GM19328 (cell line): ENCODE results near the gene LRRC34.

ENCODE experiments used
- ATAC-seq: cut with Tn5 transposase; IDR thresholded peaks from one replicate; pipeline ENCODE4 v1.9.1; 2021; ENCODE audit warnings: mild to moderate bottlenecking, moderate library complexity; ENCODE audit not compliant: unreplicated experiment

Gene LRRC34

DNA sequence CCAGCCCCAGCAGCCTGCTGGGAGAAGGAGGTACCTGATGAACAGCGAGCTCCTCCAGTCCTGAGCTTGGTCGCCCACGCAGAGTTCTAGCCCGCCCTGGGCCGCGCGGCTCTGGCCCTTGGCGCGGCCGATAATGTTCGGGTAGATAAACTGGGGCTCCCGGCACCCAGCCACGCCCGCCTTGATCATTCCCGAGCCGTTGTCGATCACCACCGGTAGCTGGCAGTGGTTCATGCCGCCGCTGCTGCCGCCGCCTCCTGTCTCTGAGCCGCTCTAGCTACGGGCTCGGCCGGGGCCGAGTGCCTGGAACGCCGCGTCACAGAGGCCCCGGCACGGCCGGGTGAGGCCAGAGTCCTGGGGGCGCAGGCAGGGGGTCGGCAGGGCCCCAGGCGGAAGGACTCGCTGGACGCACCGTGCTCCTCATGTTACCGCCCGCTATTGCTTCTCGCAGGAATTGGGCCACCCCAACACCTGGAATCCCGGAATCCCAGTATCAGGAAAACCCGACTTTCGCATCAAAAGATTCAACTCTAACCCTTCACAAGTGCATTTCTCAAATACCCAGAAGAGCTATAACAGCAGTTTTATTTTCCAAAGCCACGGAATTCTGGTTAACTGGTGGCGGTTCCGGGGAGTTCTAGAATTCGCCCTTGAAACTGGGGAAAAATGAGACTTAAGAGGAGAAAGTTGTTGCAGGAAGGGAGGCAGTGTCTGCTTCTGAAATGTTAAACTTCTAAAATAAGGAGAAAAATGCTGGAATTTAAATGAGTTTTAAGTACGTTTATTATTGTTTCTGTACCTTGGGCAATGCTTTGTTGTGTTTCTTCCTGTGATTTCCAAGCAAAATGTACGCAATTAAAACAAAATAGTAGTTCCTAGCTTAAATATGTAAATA lies 43.2 kb downstream of the LRRC34 start, which contains the start of gene ACTRT3:
ACTRT3 (minus strand) TSS at position 275 of the 895 bp plus-strand sequence; CDS start at position 234, 41 bp downstream.
- ATAC-seq: peak; percentile 19

DNA sequence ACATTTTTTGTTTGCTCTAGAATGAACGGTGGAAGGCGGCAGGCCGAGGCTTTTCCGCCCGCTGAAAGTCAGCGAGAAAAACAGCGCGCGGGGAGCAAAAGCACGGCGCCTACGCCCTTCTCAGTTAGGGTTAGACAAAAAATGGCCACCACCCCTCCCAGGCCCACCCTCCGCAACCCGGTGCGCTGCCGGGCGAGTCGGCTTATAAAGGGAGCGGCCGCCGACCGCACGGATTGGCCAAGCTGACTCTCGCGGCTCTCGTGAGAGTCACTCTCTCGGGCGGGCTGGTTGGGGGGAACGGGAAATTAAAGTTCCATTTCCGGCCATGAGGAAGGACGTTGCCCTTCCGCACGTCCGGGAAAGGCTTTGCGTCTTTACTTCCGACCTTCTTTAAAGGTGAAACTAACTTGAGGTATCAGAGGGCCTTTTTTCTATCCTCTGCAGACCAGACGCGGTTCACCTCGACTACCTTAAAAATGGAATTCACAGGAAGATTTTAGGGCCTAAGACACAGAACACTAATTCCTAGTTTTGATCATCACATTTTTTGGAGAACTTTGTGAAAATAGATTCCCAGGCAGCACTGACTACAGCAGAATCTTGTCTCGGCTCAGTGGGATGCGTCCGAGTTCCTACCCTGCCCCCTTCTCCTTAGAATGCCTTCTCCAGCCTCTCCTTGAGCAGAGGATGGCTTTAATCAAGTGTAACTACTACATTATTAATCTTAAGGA lies 47.7 kb downstream of the LRRC34 start, which contains the start of gene TERC:
TERC (minus strand) TSS at position 179 of the 731 bp plus-strand sequence.
- peak; percentile 68 for ATAC-seq

DNA sequence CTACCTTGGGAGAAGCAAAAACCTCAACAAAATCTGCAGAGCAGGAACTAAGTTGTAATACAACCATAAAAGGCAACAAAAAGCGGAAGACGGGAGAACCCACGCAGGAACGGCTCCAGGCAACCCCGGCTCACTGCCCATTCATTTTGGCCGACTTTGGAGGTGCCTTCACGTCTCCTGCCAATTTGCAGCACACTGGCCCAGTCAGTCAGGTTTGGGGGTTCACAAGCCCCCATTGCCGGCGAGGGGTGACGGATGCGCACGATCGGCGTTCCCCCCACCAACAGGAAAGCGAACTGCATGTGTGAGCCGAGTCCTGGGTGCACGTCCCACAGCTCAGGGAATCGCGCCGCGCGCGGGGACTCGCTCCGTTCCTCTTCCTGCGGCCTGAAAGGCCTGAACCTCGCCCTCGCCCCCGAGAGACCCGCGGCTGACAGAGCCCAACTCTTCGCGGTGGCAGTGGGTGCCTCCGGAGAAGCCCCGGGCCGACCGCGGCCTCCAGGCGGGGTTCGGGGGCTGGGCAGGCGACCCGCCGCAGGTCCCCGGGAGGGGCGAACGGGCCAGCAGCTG lies 48.3 kb downstream of the LRRC34 start:
- ATAC-seq: peak; percentile 39

GRCh38 chr3:169760479-169760878 lies 52.2 kb downstream of the LRRC34 start:
- no peak for ATAC-seq

GRCh38 chr3:169759256-169759655 lies 53.4 kb downstream of the LRRC34 start:
- ATAC-seq: peak; percentile 42

DNA sequence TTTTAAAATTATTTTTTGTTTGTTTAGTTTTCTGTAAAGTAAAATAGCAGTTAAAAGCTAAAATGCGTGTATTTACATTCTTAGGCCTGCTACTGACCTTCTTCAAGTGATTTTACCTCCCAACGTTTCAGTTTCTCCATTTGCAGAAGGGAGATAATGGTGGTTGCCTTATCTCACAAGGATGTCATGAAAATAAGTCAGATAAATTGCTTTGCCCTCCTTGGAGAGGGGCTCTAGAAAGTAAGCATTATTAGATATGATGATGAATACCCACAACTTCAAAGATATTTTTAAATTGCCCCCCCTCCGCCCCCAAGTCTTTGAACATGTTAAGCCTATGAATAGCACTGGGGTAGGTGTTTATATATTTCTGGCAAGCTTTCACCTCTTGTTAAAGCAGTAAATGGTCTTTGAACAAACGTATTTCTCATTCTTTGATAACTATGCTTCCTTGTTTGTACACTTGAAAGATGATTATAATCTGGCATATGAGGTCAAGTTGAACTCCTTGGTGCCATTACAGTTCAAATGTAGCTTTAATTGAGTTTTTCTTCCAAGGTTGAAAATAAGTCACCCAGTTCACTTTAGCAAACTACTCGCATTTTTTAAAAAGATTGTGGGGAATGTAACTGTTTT lies 54.2 kb downstream of the LRRC34 start:
- ATAC-seq: no peak

- no peak for ATAC-seq
Observed at GRCh38 chr3:169755488-169755887, 57.2 kb downstream of the LRRC34 start.

DNA sequence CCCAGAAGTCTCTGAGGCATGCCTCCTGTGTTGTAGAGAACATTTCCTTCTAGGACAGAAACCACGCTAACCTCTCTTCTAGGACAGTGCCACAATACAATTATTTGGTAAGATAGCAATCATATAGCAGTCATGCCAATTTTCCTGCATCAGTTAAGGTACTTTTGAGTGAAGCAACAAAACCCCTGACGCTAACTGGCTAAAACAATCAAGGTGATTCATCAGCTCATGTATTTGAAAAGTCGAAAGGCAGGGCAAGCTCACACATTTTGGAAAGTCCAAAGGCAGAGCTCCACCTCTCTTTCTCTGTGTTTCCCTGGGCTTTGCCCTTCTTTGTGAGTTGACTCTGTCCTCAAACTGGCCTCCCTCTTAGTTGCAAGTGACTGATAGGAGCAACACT lies 58.0 kb downstream of the LRRC34 start:
- ATAC-seq: no peak

DNA sequence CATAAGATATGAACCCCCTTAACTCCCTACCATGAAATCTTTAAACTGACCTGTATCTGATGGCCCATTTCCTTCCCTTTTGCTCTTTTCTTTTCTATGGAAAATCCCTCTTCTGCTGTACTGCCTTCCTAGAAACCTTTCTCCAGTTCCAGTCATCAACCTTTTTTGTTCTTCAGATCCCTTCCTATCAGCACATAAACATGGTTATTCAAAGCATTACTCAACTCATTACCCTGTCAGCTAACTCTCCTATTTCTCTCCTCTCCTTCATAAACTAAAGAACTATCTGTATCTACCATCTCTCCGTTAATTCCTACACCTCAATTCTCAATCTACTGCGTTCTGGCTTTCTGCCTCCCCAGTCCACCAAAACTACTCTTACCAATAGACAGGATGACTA lies 60.8 kb downstream of the LRRC34 start:
- ATAC-seq: no peak

- ATAC-seq: no peak
Observed at GRCh38 chr3:169750665-169751064, 62.0 kb downstream of the LRRC34 start.

DNA sequence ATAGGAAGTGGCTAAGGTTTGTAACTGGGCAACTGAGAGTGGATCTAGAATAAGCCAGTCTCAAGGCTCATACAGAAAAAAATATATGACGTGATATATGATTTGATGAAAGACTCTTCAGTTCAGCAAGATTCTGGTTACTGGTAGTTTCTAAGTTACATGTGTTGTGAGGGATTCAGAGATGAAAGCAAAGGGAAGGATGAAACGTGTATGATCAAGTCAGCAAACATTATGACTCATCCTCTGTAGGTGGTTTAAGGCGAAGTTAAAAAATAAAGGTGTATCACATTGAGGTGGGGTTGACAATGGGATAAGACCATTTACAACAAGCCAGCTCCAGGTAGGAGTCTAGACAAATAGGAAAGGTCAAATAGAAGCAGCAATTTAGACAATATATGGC lies 64.0 kb downstream of the LRRC34 start:
- no peak for ATAC-seq

GRCh38 chr3:169746924-169747323 lies 65.8 kb downstream of the LRRC34 start:
- ATAC-seq: no peak

- ATAC-seq: no peak
Observed at GRCh38 chr3:169744366-169745054, 68.2 kb downstream of the LRRC34 start.
